ENCODE data around the gene NRROS.

DNA sequence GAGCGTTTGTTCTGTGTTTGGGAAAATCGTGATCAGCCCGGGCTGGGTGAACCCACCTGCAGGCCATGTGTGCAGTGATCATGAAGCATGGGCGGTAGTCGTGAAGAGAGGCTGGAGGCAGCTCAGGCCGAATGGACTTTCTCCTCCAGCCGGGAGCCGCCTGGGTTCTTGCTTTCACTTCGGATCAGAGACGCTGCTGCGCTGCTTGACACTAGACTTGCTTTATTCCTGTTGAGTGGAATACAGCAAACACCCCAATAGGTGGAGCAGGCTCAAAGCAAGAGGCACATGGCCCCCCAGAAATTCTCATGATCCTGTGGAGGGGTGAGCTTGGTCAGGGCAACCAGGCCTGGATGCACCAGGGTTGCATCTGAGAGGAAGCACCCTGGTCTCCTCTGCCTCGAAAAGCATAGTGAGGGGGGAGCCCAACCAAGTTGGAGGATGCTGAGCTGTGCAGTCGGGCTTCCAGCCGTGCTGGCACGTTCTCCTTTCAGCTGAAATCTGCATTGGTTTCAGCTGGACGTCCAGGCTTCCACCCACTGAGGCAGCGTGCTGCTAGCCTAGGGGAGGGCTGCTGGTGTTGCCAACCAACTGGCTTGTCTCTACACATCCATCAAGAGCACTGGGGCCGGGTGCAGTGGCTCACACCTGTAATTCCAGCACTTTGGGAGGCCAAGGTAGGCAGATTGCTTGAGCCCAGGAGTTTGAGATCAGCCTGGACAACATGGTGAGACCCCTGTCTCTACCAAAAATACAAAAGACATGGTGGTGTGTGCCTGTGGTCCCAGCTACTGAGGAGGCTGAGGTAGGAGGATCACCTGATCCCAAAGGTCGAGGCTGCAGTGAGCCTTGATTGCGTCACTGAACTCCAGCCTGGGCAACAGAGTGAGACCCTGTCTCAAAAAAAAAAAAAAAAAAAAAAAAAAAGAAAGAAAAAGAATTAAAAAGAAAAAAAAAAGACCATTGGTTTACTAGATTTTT is 2.8 kb upstream of the NRROS start:
- TF ChIP-seq, protein P1, sequence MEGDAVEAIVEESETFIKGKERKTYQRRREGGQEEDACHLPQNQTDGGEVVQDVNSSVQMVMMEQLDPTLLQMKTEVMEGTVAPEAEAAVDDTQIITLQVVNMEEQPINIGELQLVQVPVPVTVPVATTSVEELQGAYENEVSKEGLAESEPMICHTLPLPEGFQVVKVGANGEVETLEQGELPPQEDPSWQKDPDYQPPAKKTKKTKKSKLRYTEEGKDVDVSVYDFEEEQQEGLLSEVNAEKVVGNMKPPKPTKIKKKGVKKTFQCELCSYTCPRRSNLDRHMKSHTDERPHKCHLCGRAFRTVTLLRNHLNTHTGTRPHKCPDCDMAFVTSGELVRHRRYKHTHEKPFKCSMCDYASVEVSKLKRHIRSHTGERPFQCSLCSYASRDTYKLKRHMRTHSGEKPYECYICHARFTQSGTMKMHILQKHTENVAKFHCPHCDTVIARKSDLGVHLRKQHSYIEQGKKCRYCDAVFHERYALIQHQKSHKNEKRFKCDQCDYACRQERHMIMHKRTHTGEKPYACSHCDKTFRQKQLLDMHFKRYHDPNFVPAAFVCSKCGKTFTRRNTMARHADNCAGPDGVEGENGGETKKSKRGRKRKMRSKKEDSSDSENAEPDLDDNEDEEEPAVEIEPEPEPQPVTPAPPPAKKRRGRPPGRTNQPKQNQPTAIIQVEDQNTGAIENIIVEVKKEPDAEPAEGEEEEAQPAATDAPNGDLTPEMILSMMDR (IDR thresholded peaks at IDR 0.05; ENCODE audit: poor library complexity): no peak
- TF ChIP-seq EZH2 (IDR thresholded peaks at IDR 0.05; ENCODE audit: borderline replicate concordance) (no peak), EZH2phosphoT487 (IDR thresholded peaks at IDR 0.05; ENCODE audit: low read depth, severe bottlenecking, unreplicated experiment) (no peak)

Measured in hepatocyte (in vitro differentiated cells).